Glomerular endothelial cell (primary cell): ENCODE data around the gene MPZL2. TPM values are rescaled to one million over a fixed set of nuclear protein-coding genes. Genes with fewer than 3 reads are reported as not detected.

Experiments
- DNase-seq: peaks from one replicate; pipeline ENCODE4 v3.0.0-alpha.2; 2011; ENCODE audit warnings: low read depth, low spot score; ENCODE audit errors: extremely low read depth
- total RNA-seq: library from RNA; depleted of rRNA; stranded (reverse); fragments of >200 nt; gene quantifications from 2 replicates; pipeline ENCODE4 v1.2.3, GENCODE V29; 2015

The MPZL2 gene
- total RNA-seq, 1 donor from 2014 or later = 31.9 TPM

GRCh38 chr11:118243993-118244762, 19.9 kb downstream of the MPZL2 start:
- no peak for DNase-seq

- no peak for DNase-seq
Measured at GRCh38 chr11:118243161-118243560, 20.9 kb downstream of the MPZL2 start.

- no peak for DNase-seq
Measured at GRCh38 chr11:118241764-118242098, 22.4 kb downstream of the MPZL2 start.

- peak; percentile 89 for DNase-seq
Measured at GRCh38 chr11:118240999-118241763, 22.9 kb downstream of the MPZL2 start.

- DNase-seq = no peak
Measured at GRCh38 chr11:118239509-118240205, 24.4 kb downstream of the MPZL2 start.

- DNase-seq = no peak
Measured at GRCh38 chr11:118238929-118239328, 25.2 kb downstream of the MPZL2 start.

- no peak for DNase-seq
Measured at GRCh38 chr11:118238421-118238820, 25.7 kb downstream of the MPZL2 start.

GRCh38 chr11:118236170-118236569, 27.9 kb downstream of the MPZL2 start:
- no peak for DNase-seq

- DNase-seq = no peak
Measured at GRCh38 chr11:118234833-118235232, 29.3 kb downstream of the MPZL2 start.

GRCh38 chr11:118233850-118234249, 30.2 kb downstream of the MPZL2 start:
- no peak for DNase-seq

GRCh38 chr11:118233377-118233776, 30.7 kb downstream of the MPZL2 start:
- no peak for DNase-seq

GRCh38 chr11:118232659-118233058, 31.4 kb downstream of the MPZL2 start:
- DNase-seq = no peak

- DNase-seq = no peak
Measured at GRCh38 chr11:118231461-118231860, 32.6 kb downstream of the MPZL2 start.

GRCh38 chr11:118230088-118230487, 34.0 kb downstream of the MPZL2 start:
- DNase-seq = no peak

GRCh38 chr11:118229274-118229847, 34.7 kb downstream of the MPZL2 start:
- DNase-seq = no peak

GRCh38 chr11:118227865-118228785, 36.0 kb downstream of the MPZL2 start:
- no peak for DNase-seq

GRCh38 chr11:118226781-118227180, 37.3 kb downstream of the MPZL2 start:
- DNase-seq = no peak

GRCh38 chr11:118226296-118226695, 37.8 kb downstream of the MPZL2 start:
- no peak for DNase-seq

- DNase-seq = no peak
Measured at GRCh38 chr11:118224511-118225188, 39.4 kb downstream of the MPZL2 start, which contains the start of gene JAML. Gene JAML, minus strand, starts transcription at chr11:118225011. Its CDS starts 10,145 bp downstream, at chr11:118214866.
